GM12875 (cell line): Measurements from ENCODE around the gene FBP1.

Source experiments
- H3K4me3 ChIP-seq: one replicate; pipeline ENCODE4 v1.5.1; 2011; ENCODE audit warnings: low read depth, low read length, control low read depth
- TF ChIP-seq, protein P1 (sequence below): IDR thresholded peaks from 2 replicates; pipeline ENCODE4 v1.5.1; 2011; ENCODE audit warnings: low read depth, mild to moderate bottlenecking, control low read depth, inconsistent platforms, low read length, moderate library complexity, borderline replicate concordance; ENCODE audit not compliant: insufficient read depth

Gene FBP1

DNA sequence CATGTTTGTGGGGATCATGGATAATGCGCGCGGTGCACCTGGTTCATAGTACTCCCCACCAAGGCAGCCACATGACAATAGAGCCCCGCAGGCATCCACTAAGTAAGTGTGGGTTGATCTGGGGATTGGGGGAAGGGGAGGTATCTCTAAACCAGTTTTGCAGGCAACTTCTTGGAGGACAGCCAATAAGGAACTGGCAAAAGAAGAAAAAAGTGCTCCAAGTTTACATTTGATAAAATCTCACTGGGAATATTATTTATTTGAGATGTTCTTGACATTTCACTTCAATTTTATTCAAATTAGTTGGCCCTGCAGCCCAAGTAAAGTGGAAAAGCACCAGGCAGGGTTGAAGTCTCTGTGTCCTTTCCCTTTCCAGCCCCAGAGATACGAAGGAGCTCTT, 8.5 kb downstream of the FBP1 start:
- H3K4me3 ChIP-seq, result no peak overlapping the region
- TF ChIP-seq, protein P1, sequence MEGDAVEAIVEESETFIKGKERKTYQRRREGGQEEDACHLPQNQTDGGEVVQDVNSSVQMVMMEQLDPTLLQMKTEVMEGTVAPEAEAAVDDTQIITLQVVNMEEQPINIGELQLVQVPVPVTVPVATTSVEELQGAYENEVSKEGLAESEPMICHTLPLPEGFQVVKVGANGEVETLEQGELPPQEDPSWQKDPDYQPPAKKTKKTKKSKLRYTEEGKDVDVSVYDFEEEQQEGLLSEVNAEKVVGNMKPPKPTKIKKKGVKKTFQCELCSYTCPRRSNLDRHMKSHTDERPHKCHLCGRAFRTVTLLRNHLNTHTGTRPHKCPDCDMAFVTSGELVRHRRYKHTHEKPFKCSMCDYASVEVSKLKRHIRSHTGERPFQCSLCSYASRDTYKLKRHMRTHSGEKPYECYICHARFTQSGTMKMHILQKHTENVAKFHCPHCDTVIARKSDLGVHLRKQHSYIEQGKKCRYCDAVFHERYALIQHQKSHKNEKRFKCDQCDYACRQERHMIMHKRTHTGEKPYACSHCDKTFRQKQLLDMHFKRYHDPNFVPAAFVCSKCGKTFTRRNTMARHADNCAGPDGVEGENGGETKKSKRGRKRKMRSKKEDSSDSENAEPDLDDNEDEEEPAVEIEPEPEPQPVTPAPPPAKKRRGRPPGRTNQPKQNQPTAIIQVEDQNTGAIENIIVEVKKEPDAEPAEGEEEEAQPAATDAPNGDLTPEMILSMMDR, result no peak

DNA sequence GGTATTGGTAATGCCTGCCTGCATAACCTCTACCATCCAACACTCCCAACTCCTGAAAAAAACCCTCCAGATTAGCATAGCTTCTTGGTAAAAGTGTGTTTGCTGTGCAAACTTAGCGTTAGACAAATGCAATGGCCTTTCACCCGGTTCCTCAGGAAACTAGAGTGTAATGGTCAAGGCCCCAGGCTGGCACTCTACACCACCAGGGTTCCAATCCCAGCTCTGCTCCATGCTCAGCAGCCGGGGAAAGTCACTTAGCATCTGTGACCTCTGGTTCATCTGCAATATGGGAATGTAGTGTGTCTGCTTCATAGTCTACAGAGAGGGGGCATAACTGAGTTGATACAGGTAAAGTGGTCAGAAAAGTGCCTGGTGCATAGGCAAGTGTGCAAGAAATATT, 9.0 kb downstream of the FBP1 start:
- no peak overlapping the region for H3K4me3 ChIP-seq
- TF ChIP-seq, protein P1, result no peak

DNA sequence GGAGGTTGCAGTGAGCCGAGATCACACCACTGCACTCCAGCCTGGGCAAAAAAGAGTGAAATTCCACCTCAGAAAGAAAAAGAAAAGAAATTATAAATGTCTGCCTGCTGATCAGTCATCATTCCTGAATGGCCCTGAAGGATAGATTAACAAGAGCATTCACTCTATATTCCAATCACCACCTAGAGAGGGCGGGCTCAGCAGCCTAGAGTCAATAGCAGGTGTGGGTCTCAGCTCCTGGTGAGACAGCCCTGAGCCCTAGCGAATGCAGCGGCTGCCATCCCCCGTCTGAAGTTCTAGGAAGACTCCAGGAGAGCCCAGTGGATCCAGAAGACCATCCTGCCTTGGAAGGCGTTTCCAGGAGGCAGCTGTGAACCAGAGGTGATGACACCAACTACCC, 12.0 kb downstream of the FBP1 start:
- H3K4me3 ChIP-seq, result no peak overlapping the region
- TF ChIP-seq, protein P1, result no peak

DNA sequence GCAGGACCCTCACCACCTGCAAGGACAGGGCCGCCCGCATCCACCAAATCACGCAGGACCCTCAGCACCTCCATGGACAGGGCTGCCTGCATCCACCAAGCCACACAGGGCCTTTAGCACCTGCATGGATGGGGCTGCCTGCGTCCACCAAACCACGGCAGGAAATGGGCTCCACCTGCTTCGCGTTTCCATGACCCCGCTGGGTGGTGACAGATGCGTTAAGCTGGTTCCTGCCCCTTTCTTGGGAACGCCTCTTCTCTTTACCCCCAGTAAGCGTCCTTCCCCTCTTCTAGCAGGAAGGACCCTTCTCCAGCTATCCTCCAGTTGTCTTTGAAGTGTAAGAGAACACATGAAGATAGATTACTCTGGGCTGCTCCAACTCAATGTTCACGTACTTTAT, 13.5 kb downstream of the FBP1 start:
- no peak overlapping the region for H3K4me3 ChIP-seq
- TF ChIP-seq, protein P1, result no peak

DNA sequence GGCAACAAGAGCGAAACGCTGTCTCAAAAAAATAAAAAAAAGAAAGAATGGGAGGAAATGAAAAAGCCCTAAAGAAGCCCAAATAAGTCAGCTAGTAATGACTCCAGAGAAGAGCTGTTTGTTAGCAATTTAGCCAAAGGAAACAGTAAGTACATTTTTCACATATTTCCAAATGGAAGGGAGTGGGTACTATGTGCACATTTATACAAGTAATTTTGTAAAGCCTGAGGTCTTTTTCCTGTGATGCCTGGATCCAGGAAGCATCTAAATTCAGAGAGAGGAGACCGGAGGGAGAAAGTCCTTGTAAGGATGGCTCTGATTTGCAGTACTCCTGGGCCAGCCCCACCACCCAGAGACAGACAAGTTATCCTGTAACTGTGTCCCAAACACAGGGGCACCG, 14.7 kb downstream of the FBP1 start:
- H3K4me3 ChIP-seq, result no peak overlapping the region
- TF ChIP-seq, protein P1, result no peak

DNA sequence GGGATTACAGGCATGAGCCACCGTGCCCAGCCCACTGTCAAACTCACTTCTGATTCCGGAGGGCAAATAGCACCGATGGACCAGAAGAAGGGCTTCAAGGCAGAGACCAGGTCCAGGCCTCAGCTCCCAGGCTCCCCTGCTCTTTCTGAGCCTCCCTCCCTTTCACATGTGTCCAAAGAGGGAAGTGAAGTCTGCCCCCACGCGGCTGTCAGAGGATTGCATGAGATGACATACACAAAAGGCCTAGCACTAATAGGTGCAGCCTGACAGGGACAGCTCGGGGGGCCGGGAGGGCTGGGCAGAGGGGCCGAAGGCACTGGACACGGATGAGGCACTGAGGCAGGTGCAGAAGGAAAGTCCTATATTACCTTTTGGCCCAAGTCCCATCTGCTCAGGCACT, 16.1 kb downstream of the FBP1 start:
- H3K4me3 ChIP-seq, result no peak overlapping the region
- TF ChIP-seq, protein P1, result peak; percentile 61

DNA sequence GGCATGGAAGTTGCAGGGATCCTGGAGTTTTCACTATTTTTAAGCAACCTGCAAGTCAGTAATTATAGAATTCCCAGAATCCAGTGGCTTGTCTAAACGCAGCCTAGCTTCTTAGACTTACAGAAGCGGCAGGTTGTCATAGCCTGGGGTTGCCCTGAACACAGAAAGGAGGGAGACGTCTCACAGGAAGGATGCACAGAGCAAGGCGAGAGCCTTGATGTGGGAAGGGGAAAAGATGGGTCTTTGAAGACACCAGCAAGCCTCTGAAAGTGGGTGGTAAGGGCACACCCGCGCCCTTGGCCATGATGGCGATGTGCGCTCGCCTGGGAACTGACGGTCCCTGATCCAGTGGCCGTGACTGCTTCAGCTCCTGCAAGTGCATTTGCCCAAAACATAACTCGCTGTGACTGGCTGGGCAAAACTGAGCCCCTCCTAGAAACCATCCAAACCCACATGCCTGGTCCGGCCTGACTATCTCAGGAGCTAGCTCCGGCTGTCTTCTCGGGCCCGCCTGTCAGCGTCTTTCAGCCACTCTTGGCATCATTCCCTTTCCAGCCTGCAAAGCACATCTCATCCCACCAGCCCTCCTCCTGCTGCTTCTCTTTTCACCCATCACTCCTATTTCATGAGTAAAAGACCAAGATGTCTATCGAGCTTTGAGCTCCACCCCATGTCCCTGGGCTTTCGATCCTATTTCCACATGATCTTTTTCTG, 17.1 kb downstream of the FBP1 start:
- no peak overlapping the region for H3K4me3 ChIP-seq
- TF ChIP-seq, protein P1, result no peak
